Left lung (tissue), 10 donors: ENCODE results near the gene FBXL7. TPM values are rescaled to one million over a fixed set of nuclear protein-coding genes. Genes with fewer than 3 reads are reported as not detected.

ENCODE experiments used
- ATAC-seq: fragments of 200-7000 bp; cut with Tn5 transposase; one replicate; pipeline ENCODE4 v1.9.1; 2020; ENCODE audit warnings: moderate library complexity
- DNase-seq, 4 donors: peaks; one replicate each; pipeline ENCODE4 v3.0.0-alpha.2; 2013 to 2020
- H3K27ac ChIP-seq, 2 donors: fragments of 200-600 bp; sonication (generic) in 1 of 2; one replicate each; pipeline versions ENCODE4 v1.5.0 to v1.8.0; 2020 to 2021
- H3K27me3 ChIP-seq, 2 donors: fragments of 200-600 bp; sonication (generic) in 1 of 2; one replicate each; pipeline versions ENCODE4 v1.5.0 to v1.8.0; 2020 to 2021
- H3K36me3 ChIP-seq, 2 donors: fragments of 200-600 bp; sonication (generic) in 1 of 2; one replicate each; pipeline versions ENCODE4 v1.5.0 to v1.8.0; 2020 to 2021
- H3K4me1 ChIP-seq, 2 donors: fragments of 200-600 bp; one replicate each; pipeline ENCODE4 v1.8.0; 2021
- H3K4me3 ChIP-seq, 2 donors: fragments of 200-600 bp; sonication (generic) in 1 of 2; one replicate each; pipeline versions ENCODE4 v1.5.0 to v1.8.0; 2020 to 2021; ENCODE audit warnings: mild to moderate bottlenecking in 1 of 2
- H3K9me3 ChIP-seq, 2 donors: fragments of 200-600 bp; sonication (generic) in 1 of 2; one replicate each; pipeline versions ENCODE4 v1.5.0 to v1.8.0; 2020 to 2021
- CTCF ChIP-seq, 2 donors: fragments of 200-600 bp; sonication (generic) in 1 of 2; IDR thresholded peaks; one replicate each; pipeline versions ENCODE4 v1.5.0 to v1.8.0; 2021; ENCODE audit warnings: antibody characterized with exemption in 2 of 2
- intact Hi-C, 2 donors: fragments of 100-400 bp; cut with DNase I; formaldehyde crosslinking; loops; one replicate each; pipeline versions ENCODE4 v1.11.2 to v1.14.2; 2022
- polyA plus RNA-seq, 6 donors: library from polyadenylated mRNA; unstranded; fragments of 120-200 nt; gene quantifications; one replicate each; pipeline ENCODE4 v1.2.1, GENCODE V29; 2013; ENCODE audit not compliant: insufficient read length in 6 of 6
- total RNA-seq, 2 donors: library from RNA; stranded (reverse); fragmentation: NEBNext Ultra II Directional; extraction: Animal tissue kit (Norgen Biotek cat#: 25700); gene quantifications; one replicate each; pipeline ENCODE4 v1.2.1, GENCODE V29; 2021
- donor health status: DM: no; HTN: yes; CAD: no.
- donor health status: DM: no; HTN: no; CAD: no.

FBXL7 gene
- total and polyA plus RNA-seq, 8 donors: 12.0 to 32.4 (median 28.1) TPM

- no peak for TF ChIP-seq CTCF (IDR thresholded peaks at IDR 0.05)
- no peaks in the 10 kb centered on the region for H3K9me3 ChIP-seq
- H3K27ac ChIP-seq: no peak overlapping the region
- ATAC-seq (peak; percentile 74), DNase-seq (no peak)
- H3K4me3 ChIP-seq: no peak overlapping the region
- no peaks in the 10 kb centered on the region for H3K36me3 ChIP-seq
- no peaks in the 10 kb centered on the region for H3K27me3 ChIP-seq
- H3K4me1 ChIP-seq: no peaks in the 10 kb centered on the region
- intact Hi-C loops: no loop called here
Measured at GRCh38 chr5:15717001-15717400, 217.0 kb downstream of the FBXL7 start.

GRCh38 chr5:15718421-15719179, 218.6 kb downstream of the FBXL7 start:
- H3K9me3 ChIP-seq: no peaks in the 10 kb centered on the region
- H3K36me3 ChIP-seq: no peaks in the 10 kb centered on the region
- intact Hi-C loops: no loop called here
- H3K27ac ChIP-seq: no peak overlapping the region
- H3K4me3 ChIP-seq: no peak overlapping the region
- no peak for TF ChIP-seq CTCF (IDR thresholded peaks at IDR 0.05)
- H3K27me3 ChIP-seq: no peaks in the 10 kb centered on the region
- ATAC-seq (no peak), DNase-seq (no peak)
- H3K4me1 ChIP-seq: no peaks in the 10 kb centered on the region

- H3K27ac ChIP-seq: no peak overlapping the region
- no peak for DNase-seq
- no peaks in the 10 kb centered on the region for H3K27me3 ChIP-seq
- ATAC-seq: no peak
- intact Hi-C loops: no loop called here
- H3K36me3 ChIP-seq: no peaks in the 10 kb centered on the region
- no peaks in the 10 kb centered on the region for H3K4me1 ChIP-seq
- no peak overlapping the region for H3K4me3 ChIP-seq
- no peak for TF ChIP-seq CTCF (IDR thresholded peaks at IDR 0.05)
- peaks cover 0 to under 1% of the 10 kb centered on the region in 2 donors for H3K9me3 ChIP-seq
Measured at GRCh38 chr5:15719784-15720183, 219.8 kb downstream of the FBXL7 start.

- H3K36me3 ChIP-seq: no peaks in the 10 kb centered on the region
- no peak overlapping the region for H3K4me3 ChIP-seq
- peaks cover 0 to 8% of the 10 kb centered on the region in 2 donors for H3K9me3 ChIP-seq
- no peak for DNase-seq
- H3K27me3 ChIP-seq: no peaks in the 10 kb centered on the region
- intact Hi-C loops: no loop called here
- no peaks in the 10 kb centered on the region for H3K4me1 ChIP-seq
- no peak overlapping the region for H3K27ac ChIP-seq
- TF ChIP-seq CTCF (IDR thresholded peaks at IDR 0.05): no peak
- no peak for ATAC-seq
Measured at GRCh38 chr5:15720515-15720914, 220.5 kb downstream of the FBXL7 start.

- Histone ChIP-seq H3K36me3 (no peaks in the 10 kb centered on the region), H3K27ac (no peak overlapping the region), H3K4me1 (no peaks in the 10 kb centered on the region), H3K9me3 (peaks cover 3 to 23% of the 10 kb centered on the region in 2 donors), H3K4me3 (no peak overlapping the region), H3K27me3 (no peaks in the 10 kb centered on the region)
- no peak for TF ChIP-seq CTCF (IDR thresholded peaks at IDR 0.05)
- intact Hi-C loops: no loop called here
- DNase-seq (peak in 1 of 4 donors; percentile 36), ATAC-seq (peak; percentile 96)
Measured at GRCh38 chr5:15722305-15722704, 222.3 kb downstream of the FBXL7 start.
